K562 (cell line): Measurements from ENCODE around the gene SUPT3H. TPM values are rescaled to one million over a fixed set of nuclear protein-coding genes. Genes with fewer than 3 reads are reported as not detected.

Source experiments
- ATAC-seq: fragments of 200-7000 bp; cut with Tn5 transposase; 3 replicates; pipeline ENCODE4 v1.9.1; 2020; ENCODE audit warnings: moderate library complexity
- BruUV-seq: library from RNA; stranded (reverse); fragments of 400-500 nt; replicated peaks from 2 replicates; lab custom pipeline; 2021; lab: Mats Ljungman, UMichigan
- CTCF ChIA-PET: fragments of 300-600 bp; formaldehyde crosslinking; extraction: SDS; loops from one replicate; lab custom pipeline; 2021; ENCODE audit warnings: low intra/inter-chr PET ratio; lab: Yijun Ruan, JAX
- POLR2A ChIA-PET: fragments of 300-600, 350-650 bp; sonication (Branson Sonifier 250); formaldehyde crosslinking; extraction: SDS; loops from one replicate; lab custom pipeline; 2021; ENCODE audit warnings: antibody characterized with exemption, inconsistent platforms; lab: Yijun Ruan, JAX
- DNase-seq, 4 experiments: peaks; one replicate each; pipeline versions ENCODE4 v3.0.0 to v3.0.0-alpha.2; 2011 to 2018; ENCODE audit warnings: low spot score in 3 of 4, mixed read lengths in 3 of 4; ENCODE audit errors: extremely low read depth in 1 of 4
- FAIRE-seq: peaks from 2 replicates; lab custom pipeline; 2011; peaks lifted over from hg19 to GRCh38; lab: Jason Lieb, UNC
- H2AFZ ChIP-seq: 2 replicates; pipeline ENCODE4 v1.6.0; 2011; ENCODE audit warnings: low read depth, low read length, control low read depth, inconsistent platforms
- H3K27ac ChIP-seq: fragments of 200-600 bp; 3 replicates; pipeline ENCODE4 v1.8.0; 2011; ENCODE audit warnings: low read depth, mild to moderate bottlenecking, control low read depth, inconsistent platforms, low read length, moderate library complexity, mixed read lengths; ENCODE audit errors: extremely low read depth
- H3K27me3 ChIP-seq, 2 experiments: fragments of 300-600 bp in 1 of 2; 2 replicates in 1 of 2; 3 replicates in 1 of 2; pipeline versions ENCODE4 v1.6.0 to v1.8.0; 2011; ENCODE audit warnings: inconsistent platforms in 2 of 2, low read length in 2 of 2, mild to moderate bottlenecking in 1 of 2, mixed read lengths in 1 of 2, moderate library complexity in 1 of 2; ENCODE audit not compliant: control insufficient read depth in 2 of 2, insufficient read depth in 2 of 2
- H3K36me3 ChIP-seq: fragments of 300-600 bp; 3 replicates; pipeline ENCODE4 v1.8.0; 2011; ENCODE audit warnings: mild to moderate bottlenecking, low read length, inconsistent platforms; ENCODE audit not compliant: control insufficient read depth, insufficient read depth
- H3K4me1 ChIP-seq, 2 experiments: fragments of 200-600 bp in 1 of 2; replicated peaks in 1 of 2; 2 replicates in 1 of 2; 3 replicates in 1 of 2; pipeline versions ENCODE4 v1.5.1 to v1.8.0; 2011; ENCODE audit warnings: inconsistent platforms in 2 of 2, low read length in 2 of 2, mild to moderate bottlenecking in 1 of 2, mixed read lengths in 1 of 2, moderate library complexity in 1 of 2; ENCODE audit not compliant: control insufficient read depth in 2 of 2, insufficient read depth in 2 of 2
- H3K4me2 ChIP-seq: 2 replicates; pipeline ENCODE4 v1.6.1; 2011; ENCODE audit warnings: low read length, control low read depth, inconsistent platforms, mixed read lengths; ENCODE audit not compliant: insufficient read depth
- H3K4me3 ChIP-seq: fragments of 200-600 bp; sonication (generic), shearing (Covaris generic); 2 replicates; pipeline ENCODE4 v1.5.1; 2016; ENCODE audit warnings: control low read depth, inconsistent platforms
- H3K79me2 ChIP-seq: fragments of 200-600 bp; 3 replicates; pipeline ENCODE4 v1.8.0; 2011; ENCODE audit warnings: low read length, inconsistent platforms; ENCODE audit not compliant: control insufficient read depth, insufficient read depth
- H3K9ac ChIP-seq, 2 experiments: 2 replicates each; pipeline versions ENCODE4 v1.6.0 to v1.6.1; 2011; ENCODE audit warnings: low read depth in 2 of 2, low read length in 2 of 2, control low read depth in 1 of 2, inconsistent platforms in 1 of 2, mild to moderate bottlenecking in 1 of 2, mixed read lengths in 1 of 2; ENCODE audit not compliant: insufficient read depth in 1 of 2
- H3K9me1 ChIP-seq: one replicate; pipeline ENCODE4 v1.6.0; 2011; ENCODE audit warnings: inconsistent platforms, mild to moderate bottlenecking, low read length, moderate library complexity; ENCODE audit not compliant: control insufficient read depth, insufficient read depth
- H3K9me3 ChIP-seq: replicated peaks from 2 replicates; pipeline ENCODE4 v1.5.1; 2011; ENCODE audit warnings: low read depth, low read length, inconsistent platforms; ENCODE audit not compliant: control insufficient read depth, insufficient read depth
- H4K20me1 ChIP-seq: replicated peaks from 2 replicates; pipeline ENCODE4 v1.6.1; 2011; ENCODE audit warnings: low read length, inconsistent platforms, mixed read lengths; ENCODE audit not compliant: control insufficient read depth, insufficient read depth
- ADNP ChIP-seq: fragments of 200-800 bp; sonication (Bioruptor generic); IDR thresholded peaks from 2 replicates; pipeline ENCODE4 v1.6.1; 2016; ENCODE audit warnings: missing genetic modification characterization, missing compliant biosample characterization
- ARID1B ChIP-seq: fragments of 450-650 bp; IDR thresholded peaks from 2 replicates; pipeline ENCODE4 v1.6.1; 2016; ENCODE audit warnings: antibody characterized with exemption, mild to moderate bottlenecking, inconsistent platforms
- BRD9 ChIP-seq: fragments of 450-650 bp; IDR thresholded peaks from 2 replicates; pipeline ENCODE4 v1.6.1; 2018; ENCODE audit warnings: low read depth; ENCODE audit not compliant: partially characterized antibody
- GATA2 ChIP-seq: sonication (generic); formaldehyde crosslinking; IDR thresholded peaks from 2 replicates; pipeline ENCODE4 v1.4.0; 2020; ENCODE audit warnings: mild to moderate bottlenecking, missing genetic modification reagents
- HNRNPK ChIP-seq: fragments of 200-400 bp; formaldehyde crosslinking; IDR thresholded peaks from one replicate; pipeline ENCODE4 v1.6.1; 2018; ENCODE audit warnings: mild to moderate bottlenecking, low read depth, low read length; ENCODE audit not compliant: poor library complexity, severe bottlenecking
- LARP7 ChIP-seq: fragments of 450-650 bp; IDR thresholded peaks from 2 replicates; pipeline ENCODE4 v1.6.1; 2016
- MCM2 ChIP-seq: fragments of 450-650 bp; IDR thresholded peaks from 2 replicates; pipeline ENCODE4 v1.6.1; 2017; ENCODE audit warnings: low read depth, mild to moderate bottlenecking
- MEIS2 ChIP-seq: fragments of 450-650 bp; IDR thresholded peaks from 2 replicates; pipeline ENCODE4 v1.6.1; 2014; ENCODE audit warnings: mild to moderate bottlenecking; ENCODE audit not compliant: partially characterized antibody
- MXI1 ChIP-seq: IDR thresholded peaks from 2 replicates; pipeline ENCODE4 v1.6.1; 2011; ENCODE audit warnings: low read depth, mild to moderate bottlenecking, improper control_type of control experiment, low read length
- PTRF ChIP-seq: fragments of 450-650 bp; IDR thresholded peaks from 2 replicates; pipeline ENCODE4 v1.6.1; 2016; ENCODE audit warnings: mild to moderate bottlenecking, missing genetic modification characterization, missing compliant biosample characterization
- SMARCA4 ChIP-seq: fragments of 450-650 bp; IDR thresholded peaks from 2 replicates; pipeline ENCODE4 v1.6.1; 2016
- SMC3 ChIP-seq: conservative IDR thresholded peaks from 2 replicates; pipeline ENCODE4 v1.6.1; 2011; ENCODE audit warnings: low read depth, low read length, improper control_type of control experiment; ENCODE audit not compliant: insufficient read depth
- SREBF1 ChIP-seq: fragments of 150-350 bp; IDR thresholded peaks from 2 replicates; pipeline ENCODE4 v1.6.1; 2014; ENCODE audit warnings: antibody characterized with exemption, low read depth, low read length, borderline replicate concordance
- STAG1 ChIP-seq: sonication (generic); formaldehyde crosslinking; IDR thresholded peaks from 2 replicates; pipeline ENCODE4 v1.5.0; 2020; ENCODE audit warnings: missing genetic modification reagents, borderline replicate concordance
- ZBTB40 ChIP-seq, 2 experiments: fragments of 450-650 bp in 1 of 2; sonication (generic) in 1 of 2; formaldehyde crosslinking in 1 of 2; IDR thresholded peaks; 2 replicates each; pipeline versions ENCODE4 v1.7.1 to v1.9.0; 2016 to 2022; ENCODE audit warnings: inconsistent platforms in 1 of 2, mild to moderate bottlenecking in 1 of 2, missing genetic modification reagents in 1 of 2
- ZNF24 ChIP-seq: fragments of 450-650 bp; IDR thresholded peaks from 2 replicates; pipeline ENCODE4 v1.6.1; 2016
- WGBS: fragments of 100-300 bp; shearing (Covaris generic); methylation state at CpG from one replicate; pipeline ENCODE4 v1.1.6; 2016; ENCODE audit warnings: low coverage, mixed read lengths; ENCODE audit not compliant: insufficient coverage; ENCODE audit errors: missing lambda C conversion rate; 5-methylcytosine and 5-hydroxymethylcytosine counted together
- in situ Hi-C: fragments of 300-500 bp; cut with MboI; formaldehyde crosslinking; loops from 4 replicates; pipeline ENCODE4 v1.15.0; 2018; ENCODE audit warnings: inconsistent platforms, mixed read lengths
- intact Hi-C: fragments of 100-400 bp; cut with micrococcal nuclease; formaldehyde crosslinking; loops from 2 replicates; pipeline ENCODE4 v1.14.2; 2022
- polyA plus RNA-seq, 8 experiments: library from polyadenylated mRNA; depleted of rRNA in 4 of 8; stranded (reverse) in 5 of 8; unstranded in 3 of 8; fragments of >200 nt; fragmentation: Nextera tagmentation in 2 of 8; fragmentation: Illumina TruSeq in 1 of 8; extraction: Ambion mirVana in 2 of 8; extraction: Trizol in 1 of 8; gene quantifications; 2 replicates each; pipeline versions ENCODE4 v1.2.1 to v1.2.3, GENCODE V29; 2011 to 2014; ENCODE audit warnings: inconsistent platforms in 1 of 8, missing spikeins in 1 of 8
- total RNA-seq, 7 experiments: library from RNA; depleted of rRNA in 6 of 7; stranded (reverse); fragments of >200 nt in 6 of 7; fragmentation: Illumina TruSeq in 2 of 7; extraction: Trizol in 2 of 7; gene quantifications; 2 replicates each; pipeline versions ENCODE4 v1.2.1 to v1.2.3, GENCODE V29; 2011 to 2021; ENCODE audit warnings: low replicate concordance in 1 of 7

Gene SUPT3H
- total and polyA plus RNA-seq, 9 of the 15 experiments (the other 6 are each of a cell fraction or from before 2014, with no cell fraction given) = 7.2 to 16.3 (median 11.9) TPM

GRCh38 chr6:45132059-45132458, 245.7 kb downstream of the SUPT3H start:
- ATAC-seq (no peak), DNase-seq (no peak), FAIRE-seq (no peak)
- POLR2A ChIA-PET = no interaction called here
- no peak overlapping the region for H3K9ac ChIP-seq
- intact Hi-C loops (no loop called here), in situ Hi-C loops (no loop called here)
- CTCF ChIA-PET = no interaction called here
- no peaks in the 10 kb centered on the region for H3K79me2 ChIP-seq
- 34% methylated on average over 1 of the region's 1 CpG for WGBS
- H3K9me1 ChIP-seq = no peaks in the 10 kb centered on the region
- no peaks in the 10 kb centered on the region for H3K9me3 ChIP-seq
- H3K4me3 ChIP-seq = no peak overlapping the region
- no peaks in the 10 kb centered on the region for H3K36me3 ChIP-seq
- no peaks in the 10 kb centered on the region for H4K20me1 ChIP-seq
- H3K27me3 ChIP-seq = no peaks in the 10 kb centered on the region
- no peak overlapping the region for H3K27ac ChIP-seq
- H2AFZ ChIP-seq = no peak overlapping the region
- no peaks in the 10 kb centered on the region for H3K4me1 ChIP-seq
- no peak overlapping the region for H3K4me2 ChIP-seq
- BruUV-seq = no TSS peak
- TF ChIP-seq HNRNPK = no peak
- TF ChIP-seq STAG1 (CRISPR knock-in tag) = no peak
- no peak for TF ChIP-seq BRD9
- TF ChIP-seq ARID1B = no peak
- no peak for TF ChIP-seq GATA2 (CRISPR knock-in tag)
- TF ChIP-seq PTRF = no peak
- TF ChIP-seq ZNF24 = no peak
- no peak for TF ChIP-seq LARP7
- TF ChIP-seq SMC3 = no peak
- TF ChIP-seq ADNP (tag) = no peak
- TF ChIP-seq SREBF1 = no peak
- no peak for TF ChIP-seq MCM2
- TF ChIP-seq MXI1 = no peak
- TF ChIP-seq SMARCA4 = no peak
- no peak for TF ChIP-seq ZBTB40 (IDR thresholded peaks at IDR 0.05)
- TF ChIP-seq ZBTB40 (CRISPR knock-in tag; IDR thresholded peaks at IDR 0.05) = no peak
- no peak for TF ChIP-seq MEIS2
